Measurements from ENCODE around the gene WDR72. TPM values are rescaled to one million over a fixed set of nuclear protein-coding genes. Genes with fewer than 3 reads are reported as not detected.

WDR72 gene
- polyA plus RNA-seq, 1 donor (not counting 4 experiments of a cell fraction or from before 2014, with no cell fraction given): 0.03 TPM

DNA sequence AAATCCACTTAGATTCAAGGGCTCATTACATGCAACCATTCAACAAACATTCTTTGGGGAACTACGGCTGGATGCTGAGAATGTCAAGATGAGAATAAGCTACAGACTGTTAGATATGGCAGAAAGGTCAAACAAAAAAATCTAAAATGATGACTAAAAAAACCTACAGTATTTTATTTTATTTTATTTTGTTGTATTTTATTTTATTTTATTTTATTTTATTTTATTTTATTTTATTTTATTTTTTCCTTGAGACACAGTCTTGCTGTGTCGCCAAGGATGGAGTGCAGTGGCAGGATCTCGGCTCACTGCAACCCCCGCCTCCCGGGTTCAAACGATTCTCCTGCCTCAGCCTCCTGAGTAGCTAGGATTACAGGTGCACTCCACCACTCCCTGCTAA lies 46.2 kb downstream of the WDR72 start:
- H3K4me2 ChIP-seq (ENCODE audit: control insufficient read depth, extremely low read depth, insufficient read depth, low read depth, low read length): no peak overlapping the region

DNA sequence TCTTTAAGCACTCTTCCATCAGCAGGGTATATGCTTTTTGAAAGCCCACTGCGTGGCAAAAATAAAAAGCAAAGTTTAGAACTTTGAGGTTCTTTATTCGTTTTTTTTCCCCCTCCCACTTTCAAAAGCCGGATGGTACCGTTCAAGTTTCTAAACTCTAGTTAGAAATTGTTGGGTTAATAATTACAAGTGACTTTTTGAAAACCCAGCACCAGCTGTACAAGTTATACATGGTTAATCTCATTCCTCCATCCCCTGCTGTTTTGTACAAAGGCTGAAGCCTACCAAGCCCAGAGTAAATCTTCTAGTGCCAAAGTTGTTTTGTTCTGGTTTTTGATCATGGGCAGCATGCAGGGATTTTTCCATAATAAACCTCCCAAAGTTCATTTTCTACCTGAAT lies 48.6 kb downstream of the WDR72 start:
- Histone ChIP-seq H3K9ac (ENCODE audit: control insufficient read depth, extremely low read depth, insufficient read depth, low read length) (no peak overlapping the region), H3K36me3 (ENCODE audit: control insufficient read depth in 2 of 2, extremely low read depth in 1 of 2, insufficient read depth in 2 of 2, low read length in 2 of 2) (no peaks in the 10 kb centered on the region), H3K4me2 (ENCODE audit: control insufficient read depth, extremely low read depth, insufficient read depth, low read depth, low read length) (no peak overlapping the region), H3K4me1 (ENCODE audit: control insufficient read depth, extremely low read depth, insufficient read depth, low read length) (no peaks in the 10 kb centered on the region), H3K27me3 (ENCODE audit: control insufficient read depth, extremely low read depth, insufficient read depth, low read length) (no peaks in the 10 kb centered on the region), H3K9me3 (ENCODE audit: control insufficient read depth, low read depth, low read length) (no peaks in the 10 kb centered on the region), H3K27ac (ENCODE audit: control insufficient read depth, insufficient read depth, low read length) (no peak overlapping the region), H3K4me3 (ENCODE audit: control insufficient read depth in 2 of 3, extremely low read depth in 1 of 3, insufficient read depth in 2 of 3, low read depth in 1 of 3, low read length in 3 of 3) (no peak overlapping the region), H4K20me1 (ENCODE audit: control insufficient read depth, extremely low read depth, insufficient read depth, low read length) (no peaks in the 10 kb centered on the region), H3K79me2 (ENCODE audit: control insufficient read depth, insufficient read depth, low read length) (no peaks in the 10 kb centered on the region), H2AFZ (ENCODE audit: control insufficient read depth, low read length) (no peak overlapping the region), H3K9me1 (ENCODE audit: control insufficient read depth, extremely low read depth, insufficient read depth, low read length) (no peaks in the 10 kb centered on the region)
- dilution Hi-C loops (cut with MboI; ENCODE audit: extremely low pct_ligation_motif_present, low sequenced_read_pairs): no loop called here
- no peak for DNase-seq (ENCODE audit: low read depth, low spot score)
- TF ChIP-seq EZH2 (IDR thresholded peaks at IDR 0.05; ENCODE audit: low read length): no peak
- TF ChIP-seq, protein P1, sequence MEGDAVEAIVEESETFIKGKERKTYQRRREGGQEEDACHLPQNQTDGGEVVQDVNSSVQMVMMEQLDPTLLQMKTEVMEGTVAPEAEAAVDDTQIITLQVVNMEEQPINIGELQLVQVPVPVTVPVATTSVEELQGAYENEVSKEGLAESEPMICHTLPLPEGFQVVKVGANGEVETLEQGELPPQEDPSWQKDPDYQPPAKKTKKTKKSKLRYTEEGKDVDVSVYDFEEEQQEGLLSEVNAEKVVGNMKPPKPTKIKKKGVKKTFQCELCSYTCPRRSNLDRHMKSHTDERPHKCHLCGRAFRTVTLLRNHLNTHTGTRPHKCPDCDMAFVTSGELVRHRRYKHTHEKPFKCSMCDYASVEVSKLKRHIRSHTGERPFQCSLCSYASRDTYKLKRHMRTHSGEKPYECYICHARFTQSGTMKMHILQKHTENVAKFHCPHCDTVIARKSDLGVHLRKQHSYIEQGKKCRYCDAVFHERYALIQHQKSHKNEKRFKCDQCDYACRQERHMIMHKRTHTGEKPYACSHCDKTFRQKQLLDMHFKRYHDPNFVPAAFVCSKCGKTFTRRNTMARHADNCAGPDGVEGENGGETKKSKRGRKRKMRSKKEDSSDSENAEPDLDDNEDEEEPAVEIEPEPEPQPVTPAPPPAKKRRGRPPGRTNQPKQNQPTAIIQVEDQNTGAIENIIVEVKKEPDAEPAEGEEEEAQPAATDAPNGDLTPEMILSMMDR (optimal IDR thresholded peaks at IDR 0.05 in 1 of 3, IDR thresholded peaks at IDR 0.05 in 1 of 3, conservative IDR thresholded peaks at IDR 0.05 in 1 of 3; ENCODE audit: extremely low read depth in 1 of 3, insufficient read depth in 2 of 3, low read length in 3 of 3): no peak
- FAIRE-seq: no peak

More for the DNA sequence above, 46.2 kb downstream of the WDR72 start:
- no peak overlapping the region for H2AFZ ChIP-seq (ENCODE audit: control insufficient read depth, low read length)
- no peaks in the 10 kb centered on the region for H4K20me1 ChIP-seq (ENCODE audit: control insufficient read depth, extremely low read depth, insufficient read depth, low read length)
- dilution Hi-C loops (cut with MboI; ENCODE audit: extremely low pct_ligation_motif_present, low sequenced_read_pairs): no loop called here
- H3K4me1 ChIP-seq (ENCODE audit: control insufficient read depth, extremely low read depth, insufficient read depth, low read length): no peaks in the 10 kb centered on the region
- H3K9ac ChIP-seq (ENCODE audit: control insufficient read depth, extremely low read depth, insufficient read depth, low read length): no peak overlapping the region
- H3K9me3 ChIP-seq (ENCODE audit: control insufficient read depth, low read depth, low read length): no peaks in the 10 kb centered on the region
- no peaks in the 10 kb centered on the region for H3K36me3 ChIP-seq (ENCODE audit: control insufficient read depth in 2 of 2, extremely low read depth in 1 of 2, insufficient read depth in 2 of 2, low read length in 2 of 2)
- H3K4me3 ChIP-seq (ENCODE audit: control insufficient read depth in 2 of 3, extremely low read depth in 1 of 3, insufficient read depth in 2 of 3, low read depth in 1 of 3, low read length in 3 of 3): no peak overlapping the region
- H3K27me3 ChIP-seq (ENCODE audit: control insufficient read depth, extremely low read depth, insufficient read depth, low read length): no peaks in the 10 kb centered on the region
- no peaks in the 10 kb centered on the region for H3K79me2 ChIP-seq (ENCODE audit: control insufficient read depth, insufficient read depth, low read length)
- TF ChIP-seq, protein P1 (optimal IDR thresholded peaks at IDR 0.05 in 1 of 3, IDR thresholded peaks at IDR 0.05 in 1 of 3, conservative IDR thresholded peaks at IDR 0.05 in 1 of 3; ENCODE audit: extremely low read depth in 1 of 3, insufficient read depth in 2 of 3, low read length in 3 of 3): no peak
- no peak for TF ChIP-seq EZH2 (IDR thresholded peaks at IDR 0.05; ENCODE audit: low read length)
- no peak for FAIRE-seq
- H3K9me1 ChIP-seq (ENCODE audit: control insufficient read depth, extremely low read depth, insufficient read depth, low read length): no peaks in the 10 kb centered on the region
- no peak overlapping the region for H3K27ac ChIP-seq (ENCODE audit: control insufficient read depth, insufficient read depth, low read length)
- DNase-seq (ENCODE audit: low read depth, low spot score): no peak
